Glutamatergic neuron (in vitro differentiated cells): ENCODE results near the gene SPDYE1. TPM values are rescaled to one million over a fixed set of nuclear protein-coding genes. Genes with fewer than 3 reads are reported as not detected.

Experiments used
- DNase-seq: peaks from one replicate; pipeline ENCODE4 v3.0.0; 2022
- H3K27ac Mint-ChIP-seq: one replicate; pipeline ENCODE4 v1.8.0; 2020; ENCODE audit warnings: mild to moderate bottlenecking, mixed read lengths, inconsistent platforms; ENCODE audit not compliant: unreplicated experiment
- H3K27me3 Mint-ChIP-seq: one replicate; pipeline ENCODE4 v1.8.0; 2020; ENCODE audit warnings: mild to moderate bottlenecking, moderate library complexity, mixed read lengths, inconsistent platforms; ENCODE audit not compliant: unreplicated experiment
- H3K36me3 Mint-ChIP-seq: one replicate; pipeline ENCODE4 v1.8.0; 2020; ENCODE audit warnings: mild to moderate bottlenecking, mixed read lengths, inconsistent platforms; ENCODE audit not compliant: unreplicated experiment
- H3K4me1 Mint-ChIP-seq: one replicate; pipeline ENCODE4 v1.8.0; 2020; ENCODE audit warnings: mild to moderate bottlenecking, low read depth, mixed read lengths, inconsistent platforms; ENCODE audit not compliant: unreplicated experiment
- H3K4me3 Mint-ChIP-seq: one replicate; pipeline ENCODE4 v1.8.0; 2020; ENCODE audit warnings: mild to moderate bottlenecking, mixed read lengths, inconsistent platforms; ENCODE audit not compliant: unreplicated experiment
- H3K9me3 Mint-ChIP-seq: one replicate; pipeline ENCODE4 v1.8.0; 2020; ENCODE audit warnings: mild to moderate bottlenecking, moderate library complexity, mixed read lengths, inconsistent platforms; ENCODE audit not compliant: unreplicated experiment
- CTCF ChIP-seq: fragments of 200-600 bp; sonication (generic); IDR thresholded peaks from one replicate; pipeline ENCODE4 v1.5.0; 2021; ENCODE audit not compliant: partially characterized antibody, unreplicated experiment
- total RNA-seq: library from RNA; stranded (reverse); fragmentation: NEBNext Ultra II Directional; extraction: Animal tissue kit (Norgen Biotek cat#: 25700); gene quantifications from one replicate; pipeline ENCODE4 v1.2.1, GENCODE V29; 2021; ENCODE audit not compliant: unreplicated experiment

Gene SPDYE1
- total RNA-seq, 1 donor from 2014 or later, result not detected

GRCh38 chr7:44044315-44045225, 46.9 kb downstream of the SPDYE1 start, which contains the start of gene DBNL:
Gene DBNL, plus strand, starts transcription at chr7:44044702. Its CDS starts 36 bp downstream, at chr7:44044738.
- TF ChIP-seq CTCF, result no peak
- peak; percentile 98 for DNase-seq
- Mint-ChIP-seq H3K27ac (peak within 1 kb of the TSS; percentile 95), H3K36me3 (peaks cover 7% of the 10 kb centered on the region), H3K4me3 (peak within 1 kb of the TSS; percentile 92), H3K4me1 (peaks cover 26% of the 10 kb centered on the region), H3K9me3 (peaks cover 12% of the 10 kb centered on the region), H3K27me3 (peaks cover 8% of the 10 kb centered on the region)

GRCh38 chr7:44045226-44046014, 47.7 kb downstream of the SPDYE1 start:
- no peak for TF ChIP-seq CTCF
- peaks cover 8% of the 10 kb centered on the region for H3K27me3 Mint-ChIP-seq
- H3K9me3 Mint-ChIP-seq, result peaks cover 12% of the 10 kb centered on the region
- no peak for DNase-seq
- peak overlapping the region; percentile 80 for H3K4me3 Mint-ChIP-seq
- H3K36me3 Mint-ChIP-seq, result peaks cover 7% of the 10 kb centered on the region
- H3K4me1 Mint-ChIP-seq, result peaks cover 26% of the 10 kb centered on the region
- H3K27ac Mint-ChIP-seq, result peak overlapping the region; percentile 22

GRCh38 chr7:44046321-44047061, 48.8 kb downstream of the SPDYE1 start:
- H3K27ac Mint-ChIP-seq, result peak overlapping the region; percentile 22
- peaks cover 7% of the 10 kb centered on the region for H3K36me3 Mint-ChIP-seq

More at GRCh38 chr7:44046321-44047061, 48.8 kb downstream of the SPDYE1 start:
- H3K27me3 Mint-ChIP-seq, result peaks cover 10% of the 10 kb centered on the region
- peaks cover 9% of the 10 kb centered on the region for H3K9me3 Mint-ChIP-seq
- no peak for TF ChIP-seq CTCF
- H3K4me3 Mint-ChIP-seq, result peak overlapping the region; percentile 80
- DNase-seq, result no peak
- peaks cover 26% of the 10 kb centered on the region for H3K4me1 Mint-ChIP-seq
